Ovary (tissue), 3 donors: ENCODE measurements around the gene KIF7.

Experiments
- EP300 ChIP-seq: sonication (generic); formaldehyde crosslinking; IDR thresholded peaks from one replicate; pipeline ENCODE4 v1.6.1; 2017; ENCODE audit warnings: antibody characterized with exemption
- POLR2A ChIP-seq: fragments of 450-650 bp; IDR thresholded peaks from one replicate; pipeline ENCODE4 v1.6.1; 2017; ENCODE audit warnings: antibody characterized with exemption, mild to moderate bottlenecking, moderate library complexity
- TF ChIP-seq, protein P1 (sequence below), 3 donors: fragments of 450-650 bp in 2 of 3; fragments of 200-600 bp in 1 of 3; IDR thresholded peaks; one replicate each; pipeline versions ENCODE4 v1.5.1 to v1.8.0; 2016 to 2022; ENCODE audit warnings: antibody characterized with exemption in 3 of 3, mild to moderate bottlenecking in 1 of 3
- donor health status: DM: no; HTN: no; CAD: no.

DNA sequence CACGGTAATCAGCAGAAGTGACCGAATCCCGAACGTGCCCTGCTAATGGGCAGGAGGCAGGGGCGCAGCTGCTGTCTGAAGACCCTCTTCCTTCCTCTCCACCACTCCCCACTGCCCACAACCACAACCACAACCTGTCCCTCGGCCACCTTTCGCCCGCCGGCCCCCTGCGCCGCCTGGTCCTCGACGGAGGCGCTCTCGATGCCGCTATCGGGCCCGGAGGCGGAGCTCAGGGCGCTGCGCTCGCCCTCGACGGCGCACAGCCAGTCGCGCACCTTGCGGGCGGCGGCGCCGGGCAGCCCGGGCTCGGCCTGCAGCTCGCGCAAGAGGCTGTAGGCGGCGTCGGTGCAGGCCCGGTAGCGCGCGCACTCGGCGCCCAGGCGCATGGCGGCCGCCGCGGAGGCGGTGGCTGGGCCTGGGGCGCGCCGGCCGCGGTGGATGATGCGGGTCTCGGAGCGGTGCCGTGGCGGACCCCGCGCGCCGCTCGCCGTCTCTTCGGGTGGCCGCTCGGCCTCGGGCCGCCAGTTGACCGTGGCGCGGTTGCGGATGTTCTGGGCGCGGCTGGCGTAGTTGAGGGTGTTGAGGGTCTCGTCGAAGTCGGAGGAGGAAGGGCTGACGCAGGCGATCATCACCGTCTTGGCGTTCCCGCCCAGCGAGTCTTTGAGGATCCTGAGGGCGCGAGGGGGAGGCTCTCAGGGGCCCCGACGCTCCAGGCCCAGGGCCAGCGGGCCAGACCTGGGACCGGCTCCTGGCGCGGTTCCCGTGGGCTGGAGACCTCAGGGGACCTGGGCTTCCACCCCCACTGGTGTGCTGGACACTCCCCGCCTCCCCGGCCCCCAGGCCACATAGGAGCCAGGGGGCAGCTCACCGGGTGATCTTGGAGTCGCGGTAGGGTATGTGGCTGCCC lies 6.9 kb downstream of the KIF7 start:
- TF ChIP-seq, protein P1, sequence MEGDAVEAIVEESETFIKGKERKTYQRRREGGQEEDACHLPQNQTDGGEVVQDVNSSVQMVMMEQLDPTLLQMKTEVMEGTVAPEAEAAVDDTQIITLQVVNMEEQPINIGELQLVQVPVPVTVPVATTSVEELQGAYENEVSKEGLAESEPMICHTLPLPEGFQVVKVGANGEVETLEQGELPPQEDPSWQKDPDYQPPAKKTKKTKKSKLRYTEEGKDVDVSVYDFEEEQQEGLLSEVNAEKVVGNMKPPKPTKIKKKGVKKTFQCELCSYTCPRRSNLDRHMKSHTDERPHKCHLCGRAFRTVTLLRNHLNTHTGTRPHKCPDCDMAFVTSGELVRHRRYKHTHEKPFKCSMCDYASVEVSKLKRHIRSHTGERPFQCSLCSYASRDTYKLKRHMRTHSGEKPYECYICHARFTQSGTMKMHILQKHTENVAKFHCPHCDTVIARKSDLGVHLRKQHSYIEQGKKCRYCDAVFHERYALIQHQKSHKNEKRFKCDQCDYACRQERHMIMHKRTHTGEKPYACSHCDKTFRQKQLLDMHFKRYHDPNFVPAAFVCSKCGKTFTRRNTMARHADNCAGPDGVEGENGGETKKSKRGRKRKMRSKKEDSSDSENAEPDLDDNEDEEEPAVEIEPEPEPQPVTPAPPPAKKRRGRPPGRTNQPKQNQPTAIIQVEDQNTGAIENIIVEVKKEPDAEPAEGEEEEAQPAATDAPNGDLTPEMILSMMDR (IDR thresholded peaks at IDR 0.05), result no peak
- TF ChIP-seq POLR2A (no peak), EP300 (no peak)
